Nephron progenitor cell (in vitro differentiated cells): ENCODE results near the gene NCLN.
A peak's percentile ranks its signal among the peaks of the same experiment; 100 is the strongest.
"Not testable (repeated sequence)": the region's sequence is repeated elsewhere in the genome, so short reads cannot be mapped to it uniquely, and the experiment has no call there.

Experiments used
- DNase-seq: peaks from one replicate; pipeline ENCODE4 v3.0.0; 2021
- H3K27ac Mint-ChIP-seq: 2 replicates; pipeline ENCODE4 v1.8.0; 2021; ENCODE audit warnings: mild to moderate bottlenecking, moderate library complexity, mixed read lengths
- H3K27me3 Mint-ChIP-seq: 2 replicates; pipeline ENCODE4 v1.8.0; 2021; ENCODE audit warnings: mild to moderate bottlenecking, low read depth, mixed read lengths; ENCODE audit not compliant: poor library complexity
- H3K36me3 Mint-ChIP-seq: 2 replicates; pipeline ENCODE4 v1.8.0; 2021; ENCODE audit warnings: low read depth, mixed read lengths
- H3K4me1 Mint-ChIP-seq: 2 replicates; pipeline ENCODE4 v1.8.0; 2021; ENCODE audit warnings: mixed read lengths
- H3K4me3 Mint-ChIP-seq: 2 replicates; pipeline ENCODE4 v1.8.0; 2021; ENCODE audit warnings: mild to moderate bottlenecking, moderate library complexity, mixed read lengths
- H3K9me3 Mint-ChIP-seq: 2 replicates; pipeline ENCODE4 v1.8.0; 2021; ENCODE audit warnings: mild to moderate bottlenecking, moderate library complexity, mixed read lengths
- TF ChIP-seq, protein P1 (sequence below): fragments of 200-600 bp; sonication (generic); IDR thresholded peaks from 2 replicates; pipeline ENCODE4 v1.5.0; 2021; ENCODE audit warnings: antibody characterized with exemption

Gene NCLN

DNA sequence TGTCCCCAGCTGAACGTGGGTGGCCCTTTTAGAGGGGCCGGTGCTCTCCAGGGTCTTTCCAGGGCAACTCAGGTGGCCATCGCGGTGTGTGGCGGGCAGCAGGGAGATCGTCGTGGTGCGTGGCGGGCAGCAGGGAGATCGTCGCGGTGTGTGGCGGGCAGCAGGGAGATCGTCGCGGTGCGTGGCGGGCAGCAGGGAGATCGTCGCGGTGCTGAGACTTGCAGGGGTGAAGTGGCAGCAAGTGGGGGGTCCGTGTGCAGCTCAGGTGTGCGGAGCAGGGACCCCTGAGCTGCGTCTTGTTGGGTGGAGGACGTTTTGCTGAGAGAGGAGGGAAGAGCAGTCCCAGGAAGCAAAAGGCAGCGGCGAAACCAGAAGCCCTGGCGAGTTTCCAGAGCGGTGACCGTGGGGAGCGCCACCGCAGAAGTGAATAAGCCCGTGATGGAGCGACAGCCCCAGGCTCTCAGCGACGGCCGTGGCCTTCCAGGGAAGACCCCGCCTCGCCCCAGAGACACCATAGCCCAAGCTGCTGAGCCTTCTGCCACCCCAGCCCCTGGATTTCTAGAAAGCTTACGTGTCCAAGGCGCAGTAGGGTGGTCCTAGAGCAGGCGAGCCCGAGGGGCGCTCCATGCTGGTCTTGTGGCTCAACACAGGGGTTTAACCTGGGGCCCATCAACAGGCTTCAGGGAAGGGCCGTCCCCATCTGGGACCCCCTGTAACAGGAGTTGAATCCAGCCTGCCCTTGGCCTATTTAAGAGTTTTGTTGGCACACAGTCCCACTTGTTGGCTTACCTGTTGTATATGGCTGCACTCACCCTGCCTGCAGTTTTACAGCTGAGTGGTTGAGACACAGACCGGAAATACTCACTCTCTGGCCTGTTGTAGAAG lies 5.4 kb downstream of the NCLN start:
- no peaks in the 10 kb centered on the region for H3K27me3 Mint-ChIP-seq
- no peak for DNase-seq
- H3K36me3 Mint-ChIP-seq, result peaks cover 14% of the 10 kb centered on the region
- no peaks in the 10 kb centered on the region for H3K9me3 Mint-ChIP-seq
- no peak overlapping the region for H3K4me3 Mint-ChIP-seq
- peak overlapping the region; percentile 96 for H3K27ac Mint-ChIP-seq
- TF ChIP-seq, protein P1, sequence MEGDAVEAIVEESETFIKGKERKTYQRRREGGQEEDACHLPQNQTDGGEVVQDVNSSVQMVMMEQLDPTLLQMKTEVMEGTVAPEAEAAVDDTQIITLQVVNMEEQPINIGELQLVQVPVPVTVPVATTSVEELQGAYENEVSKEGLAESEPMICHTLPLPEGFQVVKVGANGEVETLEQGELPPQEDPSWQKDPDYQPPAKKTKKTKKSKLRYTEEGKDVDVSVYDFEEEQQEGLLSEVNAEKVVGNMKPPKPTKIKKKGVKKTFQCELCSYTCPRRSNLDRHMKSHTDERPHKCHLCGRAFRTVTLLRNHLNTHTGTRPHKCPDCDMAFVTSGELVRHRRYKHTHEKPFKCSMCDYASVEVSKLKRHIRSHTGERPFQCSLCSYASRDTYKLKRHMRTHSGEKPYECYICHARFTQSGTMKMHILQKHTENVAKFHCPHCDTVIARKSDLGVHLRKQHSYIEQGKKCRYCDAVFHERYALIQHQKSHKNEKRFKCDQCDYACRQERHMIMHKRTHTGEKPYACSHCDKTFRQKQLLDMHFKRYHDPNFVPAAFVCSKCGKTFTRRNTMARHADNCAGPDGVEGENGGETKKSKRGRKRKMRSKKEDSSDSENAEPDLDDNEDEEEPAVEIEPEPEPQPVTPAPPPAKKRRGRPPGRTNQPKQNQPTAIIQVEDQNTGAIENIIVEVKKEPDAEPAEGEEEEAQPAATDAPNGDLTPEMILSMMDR, result no peak
- H3K4me1 Mint-ChIP-seq, result peaks cover 21% of the 10 kb centered on the region

DNA sequence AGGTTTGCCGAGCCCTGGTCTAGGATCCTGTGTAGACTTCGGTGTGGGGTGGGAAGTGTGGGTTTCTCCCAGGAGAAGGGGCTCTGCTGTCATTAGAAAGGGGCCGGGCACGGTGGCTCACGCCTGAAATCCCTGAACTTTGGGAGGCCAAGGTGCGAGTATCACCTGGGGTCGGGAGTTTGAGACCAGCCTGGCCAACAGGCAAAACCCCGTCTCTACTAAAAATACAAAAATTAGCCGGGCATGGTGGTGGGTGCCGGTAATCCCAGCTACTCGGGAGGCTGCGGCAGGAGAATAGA lies 6.0 kb downstream of the NCLN start:
- H3K4me3 Mint-ChIP-seq, result not testable (repeated sequence)
- H3K4me1 Mint-ChIP-seq, result peaks cover 17% of the 10 kb centered on the region

DNA sequence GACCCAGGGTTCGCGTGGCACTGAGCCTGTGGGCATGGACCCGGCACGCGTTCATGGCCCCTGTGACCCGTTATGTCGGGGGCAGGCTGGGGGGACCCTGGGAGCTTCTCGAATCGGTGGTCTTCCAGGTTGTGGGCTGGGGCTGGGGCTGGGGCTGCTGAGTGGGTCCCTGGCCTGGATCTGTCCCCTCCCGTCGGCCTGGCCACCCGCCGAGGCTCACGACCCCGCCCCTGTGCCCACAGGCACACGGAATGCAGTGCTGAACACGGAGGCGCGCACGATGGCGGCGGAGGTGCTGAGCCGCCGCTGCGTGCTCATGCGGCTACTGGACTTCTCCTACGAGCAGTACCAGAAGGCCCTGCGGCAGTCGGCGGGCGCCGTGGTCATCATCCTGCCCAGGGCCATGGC lies 6.5 kb downstream of the NCLN start:
- no peaks in the 10 kb centered on the region for H3K27me3 Mint-ChIP-seq
- no peak overlapping the region for H3K27ac Mint-ChIP-seq
- peaks cover 12% of the 10 kb centered on the region for H3K4me1 Mint-ChIP-seq
- peaks cover 14% of the 10 kb centered on the region for H3K36me3 Mint-ChIP-seq
- TF ChIP-seq, protein P1, result no peak
- no peaks in the 10 kb centered on the region for H3K9me3 Mint-ChIP-seq
- H3K4me3 Mint-ChIP-seq, result no peak overlapping the region
- DNase-seq, result no peak

More for the DNA sequence above, 6.0 kb downstream of the NCLN start:
- peaks cover 14% of the 10 kb centered on the region for H3K36me3 Mint-ChIP-seq
- not testable (repeated sequence) for H3K27ac Mint-ChIP-seq, DNase-seq, H3K9me3 Mint-ChIP-seq, H3K27me3 Mint-ChIP-seq

DNA sequence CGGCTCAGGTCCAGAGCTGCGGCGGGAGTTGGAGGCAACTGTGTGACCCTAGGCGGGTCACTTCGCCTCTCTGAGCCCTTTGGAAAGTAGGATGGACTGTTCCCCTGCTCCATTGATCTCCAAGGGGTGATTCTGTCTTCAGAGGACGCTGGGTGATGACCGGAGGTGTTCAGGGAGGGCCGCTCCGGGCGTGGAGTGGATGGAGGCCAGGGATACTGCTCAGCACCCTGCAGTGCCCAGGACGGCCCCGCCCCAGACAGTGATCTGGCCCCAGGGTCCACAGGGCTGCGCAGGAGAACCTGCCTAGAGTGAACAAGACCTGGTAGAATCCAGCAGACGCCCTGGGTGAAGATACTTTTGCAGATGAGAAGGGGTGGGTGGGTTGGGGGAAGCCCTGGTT lies 7.0 kb downstream of the NCLN start:
- Mint-ChIP-seq H3K4me3 (no peak overlapping the region), H3K4me1 (peaks cover 8% of the 10 kb centered on the region), H3K36me3 (peaks cover 14% of the 10 kb centered on the region), H3K27me3 (no peaks in the 10 kb centered on the region), H3K27ac (no peak overlapping the region), H3K9me3 (no peaks in the 10 kb centered on the region)
- TF ChIP-seq, protein P1, result no peak
- no peak for DNase-seq

DNA sequence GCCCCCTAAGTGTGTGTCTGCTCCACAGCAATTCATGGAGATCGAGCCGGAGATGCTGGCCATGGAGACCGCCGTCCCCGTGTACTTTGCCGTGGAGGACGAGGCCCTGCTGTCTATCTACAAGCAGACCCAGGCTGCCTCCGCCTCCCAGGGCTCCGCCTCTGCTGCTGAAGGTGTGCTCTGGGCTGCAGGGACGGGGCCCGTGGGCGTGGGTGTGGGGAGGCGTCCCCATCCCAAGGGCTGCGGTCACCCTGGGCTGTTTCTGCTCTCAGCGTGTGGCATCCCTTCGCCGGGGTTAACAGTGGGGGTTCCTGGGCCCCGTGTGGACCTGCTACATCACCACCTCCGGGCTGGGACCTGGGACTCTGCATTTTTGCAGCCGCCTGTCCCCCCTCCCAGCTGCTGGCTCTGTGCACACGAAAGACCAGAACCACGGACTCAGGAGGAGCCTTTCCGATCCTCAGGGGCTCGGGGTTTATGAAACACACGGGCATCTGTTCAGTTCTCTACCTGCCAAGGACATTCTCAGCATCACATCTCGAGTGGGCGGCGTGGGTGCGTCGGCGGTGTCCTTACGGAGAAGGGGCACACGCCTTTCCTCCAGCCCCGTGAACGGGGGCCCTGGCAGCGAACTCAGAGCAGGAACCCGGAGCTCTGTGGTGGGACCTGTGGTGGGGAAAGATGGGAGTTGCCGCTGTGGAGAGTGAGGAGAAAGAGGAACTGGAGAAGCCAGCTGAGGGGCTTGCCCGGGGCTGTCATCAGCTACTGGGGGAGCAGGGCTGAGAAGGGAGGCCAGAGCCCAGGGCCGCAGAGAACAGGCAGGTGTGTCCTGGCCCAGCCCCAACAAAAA lies 7.8 kb downstream of the NCLN start:
- Mint-ChIP-seq H3K4me3 (no peak overlapping the region), H3K36me3 (peaks cover 14% of the 10 kb centered on the region), H3K27ac (no peak overlapping the region), H3K4me1 (peaks cover 2% of the 10 kb centered on the region), H3K9me3 (no peaks in the 10 kb centered on the region), H3K27me3 (no peaks in the 10 kb centered on the region)
- no peak for DNase-seq
- TF ChIP-seq, protein P1, result no peak
